ENCODE data around the gene MEGF6.

The MEGF6 gene

GRCh38 chr1:3570066-3570986 is 41.0 kb downstream of the MEGF6 start:
- no peak for TF ChIP-seq CTCF (IDR thresholded peaks at IDR 0.05; ENCODE audit: low read depth, low read length)

GRCh38 chr1:3569436-3569835 is 41.9 kb downstream of the MEGF6 start:
- TF ChIP-seq CTCF (IDR thresholded peaks at IDR 0.05; ENCODE audit: low read depth, low read length): no peak
- no peak for DNase-seq (ENCODE audit: extremely low read depth, low read depth)

More at GRCh38 chr1:3570066-3570986, 41.0 kb downstream of the MEGF6 start:
- no peak for DNase-seq (ENCODE audit: extremely low read depth, low read depth)

- DNase-seq (ENCODE audit: extremely low read depth, low read depth): no peak
- no peak for TF ChIP-seq CTCF (IDR thresholded peaks at IDR 0.05; ENCODE audit: low read depth, low read length)
Observed at GRCh38 chr1:3568815-3569435, 42.4 kb downstream of the MEGF6 start.

- no peak for TF ChIP-seq CTCF (IDR thresholded peaks at IDR 0.05; ENCODE audit: low read depth, low read length)
- no peak for DNase-seq (ENCODE audit: extremely low read depth, low read depth)
Observed at GRCh38 chr1:3566951-3567804, 44.1 kb downstream of the MEGF6 start.

- no peak for DNase-seq (ENCODE audit: extremely low read depth, low read depth)
- no peak for TF ChIP-seq CTCF (IDR thresholded peaks at IDR 0.05; ENCODE audit: low read depth, low read length)
Observed at GRCh38 chr1:3566003-3566885, 45.1 kb downstream of the MEGF6 start.

- TF ChIP-seq CTCF (IDR thresholded peaks at IDR 0.05; ENCODE audit: low read depth, low read length): peak; percentile 83
- no peak for DNase-seq (ENCODE audit: extremely low read depth, low read depth)
Observed at GRCh38 chr1:3564921-3565831, 46.1 kb downstream of the MEGF6 start.
